Measurements from ENCODE around the gene KCTD14. TPM values are rescaled to one million over a fixed set of nuclear protein-coding genes. Genes with fewer than 3 reads are reported as not detected.
A peak's percentile ranks its signal among the peaks of the same experiment; 100 is the strongest.

KCTD14 gene
- total and polyA plus RNA-seq, 9 of the 15 experiments (the other 6 are each of a cell fraction or from before 2014, with no cell fraction given), result 0.04 to 0.30 (median 0.11) TPM; not detected in 2

DNA sequence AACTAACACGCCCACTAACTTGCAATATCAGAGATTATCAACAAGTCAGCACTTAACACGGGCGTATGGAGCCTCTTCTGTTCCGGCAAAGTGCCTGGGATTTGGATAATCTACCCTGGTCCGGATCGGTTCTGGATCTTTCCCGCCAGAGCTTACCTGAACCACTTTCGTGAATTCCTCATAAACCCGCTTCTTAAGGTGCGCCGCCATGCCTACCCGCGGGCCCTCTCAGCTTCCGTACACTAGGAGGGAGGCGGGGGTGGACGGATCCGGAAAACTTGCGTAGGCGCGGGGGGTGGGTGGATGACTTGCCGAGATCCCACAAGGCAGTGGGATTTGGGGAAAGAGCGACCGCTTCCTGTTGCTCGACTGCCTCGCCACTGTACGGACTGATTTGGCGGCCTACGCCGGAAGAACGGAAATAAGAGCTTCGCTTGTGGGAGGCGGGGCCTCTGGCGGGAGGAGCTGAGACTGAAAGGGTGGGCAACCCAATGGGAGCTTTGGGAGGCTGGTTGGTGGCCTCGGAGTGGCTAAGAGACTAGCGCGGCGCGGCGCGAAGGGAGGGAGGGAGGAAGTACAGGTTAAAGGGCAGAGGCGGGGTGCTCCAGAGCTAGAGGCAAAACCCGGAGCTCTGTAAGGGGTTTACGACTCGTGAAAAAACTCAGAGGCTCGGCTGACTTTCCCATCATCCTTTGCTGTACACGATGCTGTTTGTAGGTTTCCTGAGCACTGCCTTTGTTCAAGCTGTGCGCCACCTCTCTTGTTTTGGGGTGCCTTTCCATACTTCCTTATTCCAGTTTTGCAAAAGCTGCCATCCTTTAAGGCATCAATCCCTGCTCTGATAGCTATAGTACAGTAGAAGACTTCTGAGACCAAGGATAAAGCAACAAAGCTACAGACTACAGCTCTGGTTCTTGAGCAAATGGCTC, 28.4 kb downstream of the KCTD14 start, which contains the start of gene INTS4 (continued):
- TF ChIP-seq, protein P1, sequence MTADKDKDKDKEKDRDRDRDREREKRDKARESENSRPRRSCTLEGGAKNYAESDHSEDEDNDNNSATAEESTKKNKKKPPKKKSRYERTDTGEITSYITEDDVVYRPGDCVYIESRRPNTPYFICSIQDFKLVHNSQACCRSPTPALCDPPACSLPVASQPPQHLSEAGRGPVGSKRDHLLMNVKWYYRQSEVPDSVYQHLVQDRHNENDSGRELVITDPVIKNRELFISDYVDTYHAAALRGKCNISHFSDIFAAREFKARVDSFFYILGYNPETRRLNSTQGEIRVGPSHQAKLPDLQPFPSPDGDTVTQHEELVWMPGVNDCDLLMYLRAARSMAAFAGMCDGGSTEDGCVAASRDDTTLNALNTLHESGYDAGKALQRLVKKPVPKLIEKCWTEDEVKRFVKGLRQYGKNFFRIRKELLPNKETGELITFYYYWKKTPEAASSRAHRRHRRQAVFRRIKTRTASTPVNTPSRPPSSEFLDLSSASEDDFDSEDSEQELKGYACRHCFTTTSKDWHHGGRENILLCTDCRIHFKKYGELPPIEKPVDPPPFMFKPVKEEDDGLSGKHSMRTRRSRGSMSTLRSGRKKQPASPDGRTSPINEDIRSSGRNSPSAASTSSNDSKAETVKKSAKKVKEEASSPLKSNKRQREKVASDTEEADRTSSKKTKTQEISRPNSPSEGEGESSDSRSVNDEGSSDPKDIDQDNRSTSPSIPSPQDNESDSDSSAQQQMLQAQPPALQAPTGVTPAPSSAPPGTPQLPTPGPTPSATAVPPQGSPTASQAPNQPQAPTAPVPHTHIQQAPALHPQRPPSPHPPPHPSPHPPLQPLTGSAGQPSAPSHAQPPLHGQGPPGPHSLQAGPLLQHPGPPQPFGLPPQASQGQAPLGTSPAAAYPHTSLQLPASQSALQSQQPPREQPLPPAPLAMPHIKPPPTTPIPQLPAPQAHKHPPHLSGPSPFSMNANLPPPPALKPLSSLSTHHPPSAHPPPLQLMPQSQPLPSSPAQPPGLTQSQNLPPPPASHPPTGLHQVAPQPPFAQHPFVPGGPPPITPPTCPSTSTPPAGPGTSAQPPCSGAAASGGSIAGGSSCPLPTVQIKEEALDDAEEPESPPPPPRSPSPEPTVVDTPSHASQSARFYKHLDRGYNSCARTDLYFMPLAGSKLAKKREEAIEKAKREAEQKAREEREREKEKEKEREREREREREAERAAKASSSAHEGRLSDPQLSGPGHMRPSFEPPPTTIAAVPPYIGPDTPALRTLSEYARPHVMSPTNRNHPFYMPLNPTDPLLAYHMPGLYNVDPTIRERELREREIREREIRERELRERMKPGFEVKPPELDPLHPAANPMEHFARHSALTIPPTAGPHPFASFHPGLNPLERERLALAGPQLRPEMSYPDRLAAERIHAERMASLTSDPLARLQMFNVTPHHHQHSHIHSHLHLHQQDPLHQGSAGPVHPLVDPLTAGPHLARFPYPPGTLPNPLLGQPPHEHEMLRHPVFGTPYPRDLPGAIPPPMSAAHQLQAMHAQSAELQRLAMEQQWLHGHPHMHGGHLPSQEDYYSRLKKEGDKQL (CRISPR knock-in tag; IDR thresholded peaks at IDR 0.05; ENCODE audit: borderline replicate concordance), result no peak
- TF ChIP-seq ZNF217 (CRISPR knock-in tag; IDR thresholded peaks at IDR 0.05) (no peak), ZBTB17 (CRISPR knock-in tag; IDR thresholded peaks at IDR 0.05) (peak; percentile 92), SRSF9 (IDR thresholded peaks at IDR 0.05; ENCODE audit: borderline replicate concordance, low read depth, low read length) (no peak), FOXK2 (conservative IDR thresholded peaks at IDR 0.05 in 1 of 2, IDR thresholded peaks at IDR 0.05 in 1 of 2; ENCODE audit: low read depth in 2 of 2) (peak; percentile 94 to 95), ZNF146 (CRISPR knock-in tag; IDR thresholded peaks at IDR 0.05; ENCODE audit: unreplicated experiment) (no peak), NFATC3 (IDR thresholded peaks at IDR 0.05) (no peak), CBFA2T3 (IDR thresholded peaks at IDR 0.05) (no peak), KAT8 (IDR thresholded peaks at IDR 0.05; ENCODE audit: low read depth) (no peak), SMAD4 (CRISPR knock-in tag; conservative IDR thresholded peaks at IDR 0.05) (peak; percentile 42; the same call in 1 of the 2 replicates), XRCC3 (IDR thresholded peaks at IDR 0.05) (no peak), SIX5 (IDR thresholded peaks at IDR 0.05; ENCODE audit: borderline replicate concordance in 1 of 2, insufficient read depth in 1 of 2, low read depth in 1 of 2, low read length in 2 of 2) (0 out of 4 replicates have a peak, but pooled peaks of 1 of the 2 experiments have one; percentile 18), NEUROD1 (IDR thresholded peaks at IDR 0.05; ENCODE audit: borderline replicate concordance, low read depth, low read length, partially characterized antibody) (peak; percentile 97), EP300 (IDR thresholded peaks at IDR 0.05; ENCODE audit: low read length) (peak; percentile 51; the same call in 1 of the 2 replicates), ASH1L (IDR thresholded peaks at IDR 0.05; ENCODE audit: borderline replicate concordance, low read depth, partially characterized antibody) (peak; percentile 90), KLF6 (CRISPR knock-in tag; IDR thresholded peaks at IDR 0.05; ENCODE audit: borderline replicate concordance) (peak; percentile 52; the same call in 1 of the 2 replicates), PYGO2 (tag; IDR thresholded peaks at IDR 0.05) (0 out of 2 replicates have a peak, but pooled peaks have one; percentile 26), ESRRA (IDR thresholded peaks at IDR 0.05; ENCODE audit: borderline replicate concordance, low read depth) (peak; percentile 59; the same call in 1 of the 2 replicates), ZNF584 (CRISPR knock-in tag; IDR thresholded peaks at IDR 0.05; ENCODE audit: low read depth) (peak; percentile 7; the same call in 1 of the 2 replicates)
- TF ChIP-seq, protein P2, sequence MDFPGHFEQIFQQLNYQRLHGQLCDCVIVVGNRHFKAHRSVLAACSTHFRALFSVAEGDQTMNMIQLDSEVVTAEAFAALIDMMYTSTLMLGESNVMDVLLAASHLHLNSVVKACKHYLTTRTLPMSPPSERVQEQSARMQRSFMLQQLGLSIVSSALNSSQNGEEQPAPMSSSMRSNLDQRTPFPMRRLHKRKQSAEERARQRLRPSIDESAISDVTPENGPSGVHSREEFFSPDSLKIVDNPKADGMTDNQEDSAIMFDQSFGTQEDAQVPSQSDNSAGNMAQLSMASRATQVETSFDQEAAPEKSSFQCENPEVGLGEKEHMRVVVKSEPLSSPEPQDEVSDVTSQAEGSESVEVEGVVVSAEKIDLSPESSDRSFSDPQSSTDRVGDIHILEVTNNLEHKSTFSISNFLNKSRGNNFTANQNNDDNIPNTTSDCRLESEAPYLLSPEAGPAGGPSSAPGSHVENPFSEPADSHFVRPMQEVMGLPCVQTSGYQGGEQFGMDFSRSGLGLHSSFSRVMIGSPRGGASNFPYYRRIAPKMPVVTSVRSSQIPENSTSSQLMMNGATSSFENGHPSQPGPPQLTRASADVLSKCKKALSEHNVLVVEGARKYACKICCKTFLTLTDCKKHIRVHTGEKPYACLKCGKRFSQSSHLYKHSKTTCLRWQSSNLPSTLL (IDR thresholded peaks at IDR 0.05), result no peak
